Forelimb muscle (tissue), 1 donor: ENCODE results near the gene MCOLN3. TPM values are rescaled to one million over a fixed set of nuclear protein-coding genes. Genes with fewer than 3 reads are reported as not detected.
"Not testable (repeated sequence)": the region's sequence is repeated elsewhere in the genome, so short reads cannot be mapped to it uniquely, and the experiment has no call there.

ENCODE experiments used
- DNase-seq: peaks from one replicate; pipeline ENCODE4 v3.0.0-alpha.2; 2013; ENCODE audit warnings: low read depth
- polyA plus RNA-seq: library from polyadenylated mRNA; unstranded; fragments of 120-200 nt; gene quantifications from one replicate; pipeline ENCODE4 v1.2.1, GENCODE V29; 2013; ENCODE audit not compliant: insufficient read length

The MCOLN3 gene
- polyA plus RNA-seq, 1 donor = 3.4 TPM

GRCh38 chr1:85047472-85048295 is 616 bp downstream of the MCOLN3 start:
- no peak for DNase-seq

- DNase-seq = no peak
Measured at GRCh38 chr1:85047144-85047471, 1.2 kb downstream of the MCOLN3 start.

- DNase-seq = no peak
Measured at GRCh38 chr1:85042413-85042812, 5.9 kb downstream of the MCOLN3 start.

GRCh38 chr1:85041793-85042192 is 6.5 kb downstream of the MCOLN3 start:
- DNase-seq = no peak

- DNase-seq = no peak
Measured at GRCh38 chr1:85033221-85033620, 15.1 kb downstream of the MCOLN3 start.

- DNase-seq = no peak
Measured at GRCh38 chr1:85030536-85030935, 17.8 kb downstream of the MCOLN3 start.

- DNase-seq = no peak
Measured at GRCh38 chr1:85028151-85028550, 20.1 kb downstream of the MCOLN3 start.

- DNase-seq = no peak
Measured at GRCh38 chr1:85027242-85027983, 20.9 kb downstream of the MCOLN3 start.

- no peak for DNase-seq
Measured at GRCh38 chr1:85025940-85026339, 22.4 kb downstream of the MCOLN3 start.

- no peak for DNase-seq
Measured at GRCh38 chr1:85024736-85025135, 23.6 kb downstream of the MCOLN3 start.

GRCh38 chr1:85022700-85023099 is 25.6 kb downstream of the MCOLN3 start:
- no peak for DNase-seq

GRCh38 chr1:85019994-85020393 is 28.3 kb downstream of the MCOLN3 start:
- peak; percentile 78 for DNase-seq

- no peak for DNase-seq
Measured at GRCh38 chr1:85015826-85016225, 32.5 kb downstream of the MCOLN3 start.

GRCh38 chr1:85005641-85006040 is 42.7 kb downstream of the MCOLN3 start:
- not testable (repeated sequence) for DNase-seq

GRCh38 chr1:85001742-85002141 is 46.6 kb downstream of the MCOLN3 start:
- no peak for DNase-seq

- DNase-seq = no peak
Measured at GRCh38 chr1:84998642-84999280, 49.5 kb downstream of the MCOLN3 start.

- no peak for DNase-seq
Measured at GRCh38 chr1:84997667-84998600, 50.4 kb downstream of the MCOLN3 start.

GRCh38 chr1:84996846-84997666 is 51.2 kb downstream of the MCOLN3 start, which contains the start of gene MCOLN2:
Gene MCOLN2 (minus strand): TSS chr1:84997113. CDS start chr1:84996872, 241 bp downstream.
- DNase-seq = no peak

GRCh38 chr1:84995484-84996334 is 52.6 kb downstream of the MCOLN3 start:
- DNase-seq = no peak
